ENCODE results near the gene PIP4K2B.
"Not testable (repeated sequence)": the region's sequence is repeated elsewhere in the genome, so short reads cannot be mapped to it uniquely, and the experiment has no call there.

PIP4K2B gene

DNA sequence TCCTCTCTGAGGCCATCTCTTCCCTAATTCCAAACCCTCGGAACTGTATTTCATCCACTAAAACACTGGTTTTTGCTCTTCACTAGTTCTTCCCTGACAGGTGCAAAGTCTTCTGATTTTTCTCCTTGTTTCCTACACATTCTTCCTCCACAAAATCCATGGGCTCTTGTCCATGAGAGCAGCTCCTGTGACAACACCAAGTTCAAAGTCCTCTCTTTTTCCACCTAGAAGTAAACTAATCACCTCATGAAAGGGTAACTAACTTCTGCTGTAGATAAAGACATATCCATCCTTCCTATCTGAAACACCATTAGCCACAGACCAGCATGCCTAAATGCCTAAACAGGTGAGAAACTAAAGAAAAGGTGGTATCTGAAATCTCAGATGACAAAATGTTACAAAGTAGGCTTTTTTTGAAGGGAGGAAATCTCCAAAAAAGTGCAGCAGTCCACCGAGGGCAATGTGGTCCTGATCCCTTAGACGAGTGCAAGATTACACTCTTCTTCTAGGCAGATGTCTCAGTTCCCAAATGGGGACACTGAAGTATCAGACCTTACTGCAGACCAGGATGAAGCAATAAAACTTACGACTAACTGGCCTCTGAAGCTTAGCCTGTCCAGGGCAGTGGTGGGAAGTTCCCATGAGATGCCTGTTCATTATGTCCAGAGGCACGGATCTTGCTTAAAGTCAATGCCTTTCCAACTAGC, 2.8 kb downstream of the PIP4K2B start:
- no peak overlapping the region for H3K27ac ChIP-seq
- no peak for DNase-seq (ENCODE audit: low spot score)
- TF ChIP-seq, protein P1, sequence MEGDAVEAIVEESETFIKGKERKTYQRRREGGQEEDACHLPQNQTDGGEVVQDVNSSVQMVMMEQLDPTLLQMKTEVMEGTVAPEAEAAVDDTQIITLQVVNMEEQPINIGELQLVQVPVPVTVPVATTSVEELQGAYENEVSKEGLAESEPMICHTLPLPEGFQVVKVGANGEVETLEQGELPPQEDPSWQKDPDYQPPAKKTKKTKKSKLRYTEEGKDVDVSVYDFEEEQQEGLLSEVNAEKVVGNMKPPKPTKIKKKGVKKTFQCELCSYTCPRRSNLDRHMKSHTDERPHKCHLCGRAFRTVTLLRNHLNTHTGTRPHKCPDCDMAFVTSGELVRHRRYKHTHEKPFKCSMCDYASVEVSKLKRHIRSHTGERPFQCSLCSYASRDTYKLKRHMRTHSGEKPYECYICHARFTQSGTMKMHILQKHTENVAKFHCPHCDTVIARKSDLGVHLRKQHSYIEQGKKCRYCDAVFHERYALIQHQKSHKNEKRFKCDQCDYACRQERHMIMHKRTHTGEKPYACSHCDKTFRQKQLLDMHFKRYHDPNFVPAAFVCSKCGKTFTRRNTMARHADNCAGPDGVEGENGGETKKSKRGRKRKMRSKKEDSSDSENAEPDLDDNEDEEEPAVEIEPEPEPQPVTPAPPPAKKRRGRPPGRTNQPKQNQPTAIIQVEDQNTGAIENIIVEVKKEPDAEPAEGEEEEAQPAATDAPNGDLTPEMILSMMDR (conservative IDR thresholded peaks at IDR 0.05; ENCODE audit: low read depth), result no peak
- ChIA-PET POLR2A (ENCODE audit: low non-redundant PET) (no interaction called here), CTCF (no interaction called here)

DNA sequence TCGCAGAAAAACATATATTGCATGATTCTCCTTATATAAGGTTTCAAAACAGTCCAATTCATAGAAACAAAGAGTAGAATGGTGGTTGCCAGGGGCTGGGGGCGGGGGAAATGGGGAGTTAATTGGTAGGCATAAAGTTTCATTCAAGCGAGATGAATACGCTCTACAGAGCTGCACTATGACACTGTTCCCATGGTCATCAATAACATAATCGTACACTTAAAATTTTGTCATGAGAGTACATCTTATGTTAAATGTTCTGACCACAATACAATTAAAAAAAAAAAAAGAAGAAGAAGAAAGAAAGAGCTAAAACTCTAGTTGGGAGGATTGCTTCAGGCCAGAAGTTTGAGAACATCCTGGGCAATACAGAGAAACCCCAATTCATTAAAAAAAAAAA, 5.1 kb downstream of the PIP4K2B start:
- no peak for DNase-seq (ENCODE audit: low spot score)

GRCh38 chr17:38791162-38791561, 8.2 kb downstream of the PIP4K2B start:
- CTCF ChIA-PET, result no interaction called here
- TF ChIP-seq, protein P1 (conservative IDR thresholded peaks at IDR 0.05; ENCODE audit: low read depth), result no peak
- POLR2A ChIA-PET (ENCODE audit: low non-redundant PET), result no interaction called here
- no peak overlapping the region for H3K27ac ChIP-seq
- no peak for DNase-seq (ENCODE audit: low spot score)

More for the DNA sequence above, 5.1 kb downstream of the PIP4K2B start:
- H3K27ac ChIP-seq, result no peak overlapping the region
- CTCF ChIA-PET, result interaction anchor here (0.6 kb wide), 1 partner anchor 786 kb away, joined by 4 read pairs; no protein-coding TSS in a partner anchor
- TF ChIP-seq, protein P1 (conservative IDR thresholded peaks at IDR 0.05; ENCODE audit: low read depth), result no peak
- POLR2A ChIA-PET (ENCODE audit: low non-redundant PET), result interaction anchor here (0.7 kb wide), 1 partner anchor 33 kb away, joined by 3 read pairs; no protein-coding TSS in a partner anchor

GRCh38 chr17:38790148-38790707, 9.1 kb downstream of the PIP4K2B start:
- DNase-seq (ENCODE audit: low spot score); POLR2A ChIA-PET (ENCODE audit: low non-redundant PET); CTCF ChIA-PET: not testable (repeated sequence)
- H3K27ac ChIP-seq, result peak overlapping the region; percentile 31; the same call in 1 of the 2 replicates

DNA sequence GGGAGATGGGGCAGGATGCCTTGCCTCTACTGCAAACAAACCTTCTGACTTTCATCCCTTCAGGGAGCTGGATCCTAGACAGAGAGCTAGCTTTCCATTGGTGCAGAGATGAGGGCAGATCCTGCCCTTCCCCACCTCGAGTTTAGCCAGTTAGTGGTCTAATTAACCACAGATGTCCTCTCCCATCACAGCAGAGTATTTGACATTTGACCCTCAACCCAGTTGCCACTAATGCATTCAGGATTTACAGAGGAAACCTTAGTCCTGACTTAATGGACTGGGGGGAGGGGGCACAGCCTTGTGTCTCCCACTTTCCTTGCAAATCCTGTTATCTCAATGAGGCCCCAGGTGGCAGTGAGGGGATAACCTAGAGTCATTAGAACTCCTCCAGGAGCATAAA, 10.2 kb downstream of the PIP4K2B start:
- TF ChIP-seq, protein P1 (conservative IDR thresholded peaks at IDR 0.05; ENCODE audit: low read depth), result no peak
- DNase-seq (ENCODE audit: low spot score), result no peak
- ChIA-PET CTCF (no interaction called here), POLR2A (ENCODE audit: low non-redundant PET) (no interaction called here)
- H3K27ac ChIP-seq, result no peak overlapping the region

- H3K27ac ChIP-seq; DNase-seq (ENCODE audit: low spot score); POLR2A ChIA-PET (ENCODE audit: low non-redundant PET); CTCF ChIA-PET: not testable (repeated sequence)
Measured at GRCh38 chr17:38787999-38788398, 11.4 kb downstream of the PIP4K2B start.

DNA sequence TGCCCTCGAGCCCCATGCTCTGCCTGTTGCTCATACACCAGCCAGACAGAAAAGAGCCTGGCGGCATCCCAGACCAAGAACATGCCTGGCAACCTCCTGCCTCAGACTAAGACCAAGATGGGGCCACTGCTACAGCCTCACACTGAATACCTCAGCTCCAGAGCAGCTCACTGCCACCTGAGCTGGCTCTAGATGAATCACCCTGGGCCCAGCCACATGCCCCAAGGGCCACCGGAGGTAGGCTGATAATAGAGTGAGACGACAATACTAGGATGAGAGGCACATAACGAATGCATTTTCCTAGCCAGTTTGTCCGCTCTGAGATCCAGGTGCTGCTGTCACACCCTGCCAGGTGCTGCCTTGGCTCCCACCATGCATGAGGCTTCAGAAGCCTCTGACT, 13.0 kb downstream of the PIP4K2B start:
- CTCF ChIA-PET, result interaction anchor here (0.6 to 1.0 kb wide), 3 partner anchors 29 to 1955 kb away, joined by 3 to 5 read pairs (median 3); no protein-coding TSS in a partner anchor
- DNase-seq (ENCODE audit: low spot score), result no peak
- no peak overlapping the region for H3K27ac ChIP-seq
- POLR2A ChIA-PET (ENCODE audit: low non-redundant PET), result no interaction called here
- TF ChIP-seq, protein P1 (conservative IDR thresholded peaks at IDR 0.05; ENCODE audit: low read depth), result no peak
